Measurements from ENCODE around the gene PGLYRP4. TPM values are rescaled to one million over a fixed set of nuclear protein-coding genes. Genes with fewer than 3 reads are reported as not detected.

Gene PGLYRP4
- total RNA-seq, 4 donors from 2014 or later = not detected

DNA sequence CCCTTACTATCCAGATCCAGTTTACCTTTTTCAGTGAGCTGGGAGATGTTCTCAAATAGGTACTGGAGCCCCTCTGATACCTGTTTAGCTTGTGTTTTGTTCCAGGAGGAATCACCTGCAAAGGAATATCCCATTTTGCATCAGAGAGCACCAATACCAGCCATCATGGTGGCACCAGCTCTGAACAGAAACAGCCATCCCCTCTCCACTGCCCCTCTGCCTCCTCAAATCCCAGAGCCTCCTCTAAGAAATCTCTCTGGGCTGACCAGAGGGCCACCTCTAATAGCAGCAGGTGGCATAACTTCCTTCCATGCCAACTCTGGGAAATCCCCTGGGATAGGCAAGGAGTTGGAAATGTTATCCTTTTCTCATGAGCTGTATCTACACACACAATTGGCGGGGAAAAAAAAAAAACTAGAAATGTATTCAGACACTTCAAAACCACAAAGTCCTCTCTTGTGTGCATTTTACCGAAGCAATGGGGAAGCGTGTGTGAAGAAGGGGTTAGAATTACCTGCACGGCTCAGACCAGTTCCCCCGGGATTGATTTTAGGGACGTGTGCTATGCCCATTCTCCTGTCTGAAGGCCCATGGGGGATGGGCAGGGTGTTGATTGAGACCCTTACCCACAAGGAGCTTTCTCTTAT is 2.4 kb downstream of the PGLYRP4 start:
- H3K27me3 ChIP-seq = peaks cover 7 to 33% (median 8%) of the 10 kb centered on the region in 3 donors
- H3K27ac ChIP-seq = no peak overlapping the region
- H3K9me3 ChIP-seq = no peaks in the 10 kb centered on the region
- no peaks in the 10 kb centered on the region for H3K4me1 ChIP-seq
- in situ Hi-C loops (cut with MboI; ENCODE audit: low sequenced_read_pairs in 4 of 4) = no loop called here
- H3K4me3 ChIP-seq = no peak overlapping the region
- intact Hi-C loops (cut with DNase I; ENCODE audit: low total_unique reads) = no loop called here
- DNase-seq (no peak), ATAC-seq (no peak)
- TF ChIP-seq, protein P1, sequence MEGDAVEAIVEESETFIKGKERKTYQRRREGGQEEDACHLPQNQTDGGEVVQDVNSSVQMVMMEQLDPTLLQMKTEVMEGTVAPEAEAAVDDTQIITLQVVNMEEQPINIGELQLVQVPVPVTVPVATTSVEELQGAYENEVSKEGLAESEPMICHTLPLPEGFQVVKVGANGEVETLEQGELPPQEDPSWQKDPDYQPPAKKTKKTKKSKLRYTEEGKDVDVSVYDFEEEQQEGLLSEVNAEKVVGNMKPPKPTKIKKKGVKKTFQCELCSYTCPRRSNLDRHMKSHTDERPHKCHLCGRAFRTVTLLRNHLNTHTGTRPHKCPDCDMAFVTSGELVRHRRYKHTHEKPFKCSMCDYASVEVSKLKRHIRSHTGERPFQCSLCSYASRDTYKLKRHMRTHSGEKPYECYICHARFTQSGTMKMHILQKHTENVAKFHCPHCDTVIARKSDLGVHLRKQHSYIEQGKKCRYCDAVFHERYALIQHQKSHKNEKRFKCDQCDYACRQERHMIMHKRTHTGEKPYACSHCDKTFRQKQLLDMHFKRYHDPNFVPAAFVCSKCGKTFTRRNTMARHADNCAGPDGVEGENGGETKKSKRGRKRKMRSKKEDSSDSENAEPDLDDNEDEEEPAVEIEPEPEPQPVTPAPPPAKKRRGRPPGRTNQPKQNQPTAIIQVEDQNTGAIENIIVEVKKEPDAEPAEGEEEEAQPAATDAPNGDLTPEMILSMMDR (IDR thresholded peaks at IDR 0.05 in 4 of 5, conservative IDR thresholded peaks at IDR 0.05 in 1 of 5) = no peak
- TF ChIP-seq POLR2A (IDR thresholded peaks at IDR 0.05) = no peak
- no peaks in the 10 kb centered on the region for H3K36me3 ChIP-seq

- Histone ChIP-seq H3K4me1 (no peaks in the 10 kb centered on the region), H3K4me3 (no peak overlapping the region), H3K9me3 (no peaks in the 10 kb centered on the region), H3K27ac (no peak overlapping the region), H3K27me3 (peaks cover 3 to 27% (median 8%) of the 10 kb centered on the region in 3 donors), H3K36me3 (no peaks in the 10 kb centered on the region)
- in situ Hi-C loops (cut with MboI; ENCODE audit: low sequenced_read_pairs in 4 of 4) (no loop called here), intact Hi-C loops (cut with DNase I; ENCODE audit: low total_unique reads) (no loop called here)
- no peak for DNase-seq
- no peak for ATAC-seq
- TF ChIP-seq, protein P1 (IDR thresholded peaks at IDR 0.05 in 4 of 5, conservative IDR thresholded peaks at IDR 0.05 in 1 of 5) = no peak
- TF ChIP-seq POLR2A (IDR thresholded peaks at IDR 0.05) = no peak
Measured at GRCh38 chr1:153345187-153346076, 3.2 kb downstream of the PGLYRP4 start.

DNA sequence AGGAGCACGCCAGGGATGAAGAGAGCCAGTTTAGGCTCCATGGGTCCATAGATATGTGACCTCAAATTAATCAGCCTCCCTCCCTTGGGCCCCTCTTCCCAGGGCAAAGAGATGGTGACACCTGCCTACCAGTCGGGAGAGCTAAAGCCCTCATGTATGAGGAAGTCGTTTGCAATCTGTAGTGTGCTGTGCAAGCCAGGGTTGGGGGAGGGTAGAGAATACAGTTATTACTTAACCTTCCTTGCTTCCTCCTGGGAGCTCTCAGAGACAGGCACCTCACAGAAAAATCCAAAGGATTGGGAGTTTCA is 4.0 kb downstream of the PGLYRP4 start:
- Histone ChIP-seq H3K36me3 (no peaks in the 10 kb centered on the region), H3K4me3 (no peak overlapping the region), H3K4me1 (no peaks in the 10 kb centered on the region), H3K9me3 (no peaks in the 10 kb centered on the region), H3K27me3 (peaks cover 3 to 27% (median 8%) of the 10 kb centered on the region in 3 donors), H3K27ac (no peak overlapping the region)
- TF ChIP-seq POLR2A (IDR thresholded peaks at IDR 0.05) = no peak
- TF ChIP-seq, protein P1 (IDR thresholded peaks at IDR 0.05 in 4 of 5, conservative IDR thresholded peaks at IDR 0.05 in 1 of 5) = no peak
- no peak for ATAC-seq
- DNase-seq = no peak
- in situ Hi-C loops (cut with MboI; ENCODE audit: low sequenced_read_pairs in 4 of 4) (no loop called here), intact Hi-C loops (cut with DNase I; ENCODE audit: low total_unique reads) (no loop called here)

- ATAC-seq (no peak), DNase-seq (no peak)
- intact Hi-C loops (cut with DNase I; ENCODE audit: low total_unique reads) = no loop called here
- Histone ChIP-seq H3K27ac (no peak overlapping the region), H3K36me3 (no peaks in the 10 kb centered on the region), H3K4me1 (no peaks in the 10 kb centered on the region), H3K9me3 (no peaks in the 10 kb centered on the region), H3K27me3 (peaks cover 2 to 22% (median 5%) of the 10 kb centered on the region in 3 donors), H3K4me3 (no peak overlapping the region)
- in situ Hi-C loops (cut with MboI; ENCODE audit: low sequenced_read_pairs in 4 of 4) = no loop called here
- TF ChIP-seq POLR2A (IDR thresholded peaks at IDR 0.05) = no peak
- TF ChIP-seq, protein P1 (IDR thresholded peaks at IDR 0.05 in 4 of 5, conservative IDR thresholded peaks at IDR 0.05 in 1 of 5) = no peak
Measured at GRCh38 chr1:153343811-153344717, 4.6 kb downstream of the PGLYRP4 start.

Data from gastrocnemius medialis (tissue), 4 donors.